K562 (cell line): ENCODE results near the gene RAP1A.

Source experiments
- BHLHE40 ChIP-seq: IDR thresholded peaks from 2 replicates; pipeline ENCODE4 v1.6.1; 2011; ENCODE audit warnings: low read length, improper control_type of control experiment
- CBX8 ChIP-seq: fragments of 200-600 bp; sonication (generic); IDR thresholded peaks from 2 replicates; pipeline ENCODE4 v1.6.1; 2012; ENCODE audit warnings: borderline replicate concordance, mixed run types, low read depth, mild to moderate bottlenecking, moderate library complexity, mixed read lengths, low read length, control low read depth, inconsistent platforms; ENCODE audit not compliant: poor library complexity, severe bottlenecking; ENCODE audit errors: extremely low read depth
- CTCF ChIP-seq, 3 experiments: IDR thresholded peaks in 2 of 3; conservative IDR thresholded peaks in 1 of 3; 2 replicates each; pipeline ENCODE4 v1.5.1; 2011 to 2012; ENCODE audit warnings: low read length in 3 of 3, mild to moderate bottlenecking in 3 of 3, control low read depth in 2 of 3, improper control_type of control experiment in 1 of 3, inconsistent platforms in 1 of 3, low read depth in 1 of 3, mixed read lengths in 1 of 3, moderate library complexity in 1 of 3; ENCODE audit not compliant: insufficient read depth in 2 of 3
- KAT8 ChIP-seq: fragments of 450-650 bp; IDR thresholded peaks from 2 replicates; pipeline ENCODE4 v1.6.1; 2016; ENCODE audit warnings: low read depth, mild to moderate bottlenecking
- POLR2A ChIP-seq: fragments of 450-650 bp; conservative IDR thresholded peaks from 2 replicates; pipeline ENCODE4 v1.6.1; 2016
- TBP ChIP-seq: optimal IDR thresholded peaks from 2 replicates; pipeline ENCODE3; 2011; ENCODE audit warnings: low read depth, low read length, improper control_type of control experiment
- ZBTB49 ChIP-seq: sonication (generic); formaldehyde crosslinking; IDR thresholded peaks from 2 replicates; pipeline ENCODE4 v1.8.0; 2022; ENCODE audit warnings: missing genetic modification reagents, mild to moderate bottlenecking, borderline replicate concordance
- ZNF12 ChIP-seq: sonication (generic); formaldehyde crosslinking; IDR thresholded peaks from 2 replicates; pipeline ENCODE4 v1.4.0; 2020; ENCODE audit warnings: mild to moderate bottlenecking, missing genetic modification reagents
- ZNF780A ChIP-seq: fragments of 250-450 bp; sonication (Bioruptor Pico); IDR thresholded peaks from 2 replicates; pipeline ENCODE4 v1.5.0; 2021; ENCODE audit warnings: mild to moderate bottlenecking
- TF ChIP-seq, protein P1 (sequence below): sonication (generic); formaldehyde crosslinking; IDR thresholded peaks from 2 replicates; pipeline ENCODE4 v1.8.0; 2022; ENCODE audit warnings: mild to moderate bottlenecking, missing genetic modification reagents

DNA sequence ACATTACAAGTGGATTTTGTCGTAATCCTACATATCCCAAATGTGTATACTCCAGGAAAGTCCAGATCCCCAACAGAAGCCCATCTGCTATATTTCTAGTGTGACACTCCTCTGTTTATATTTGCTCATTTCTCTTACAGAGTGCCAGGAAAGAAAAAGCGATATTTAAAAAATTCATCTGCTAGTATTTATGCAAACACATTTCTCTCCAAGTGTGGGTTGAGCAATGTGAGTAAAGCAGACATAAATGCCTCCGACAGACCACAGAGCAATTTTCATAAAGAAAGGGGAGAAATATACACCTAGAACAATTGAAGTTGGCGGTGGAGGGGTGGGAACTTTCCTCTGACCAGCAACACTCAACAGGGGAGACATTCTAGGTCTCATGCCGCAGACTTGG lies 22.2 kb upstream of the RAP1A start:
- no peak for TF ChIP-seq KAT8
- TF ChIP-seq CTCF (IDR thresholded peaks at IDR 0.05 in 2 of 3, conservative IDR thresholded peaks at IDR 0.05 in 1 of 3; ENCODE audit: insufficient read depth in 2 of 3, low read depth in 1 of 3, low read length in 3 of 3), result no peak
- no peak for TF ChIP-seq ZBTB49 (CRISPR knock-in tag)
- no peak for TF ChIP-seq TBP
- TF ChIP-seq ZNF12 (CRISPR knock-in tag), result no peak
- TF ChIP-seq, protein P1, sequence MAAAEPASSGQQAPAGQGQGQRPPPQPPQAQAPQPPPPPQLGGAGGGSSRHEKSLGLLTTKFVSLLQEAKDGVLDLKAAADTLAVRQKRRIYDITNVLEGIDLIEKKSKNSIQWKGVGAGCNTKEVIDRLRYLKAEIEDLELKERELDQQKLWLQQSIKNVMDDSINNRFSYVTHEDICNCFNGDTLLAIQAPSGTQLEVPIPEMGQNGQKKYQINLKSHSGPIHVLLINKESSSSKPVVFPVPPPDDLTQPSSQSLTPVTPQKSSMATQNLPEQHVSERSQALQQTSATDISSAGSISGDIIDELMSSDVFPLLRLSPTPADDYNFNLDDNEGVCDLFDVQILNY (CRISPR knock-in tag), result no peak
- TF ChIP-seq CBX8, result no peak
- TF ChIP-seq POLR2A, result no peak
- no peak for TF ChIP-seq ZNF780A (CRISPR knock-in tag)
- no peak for TF ChIP-seq BHLHE40
